Astrocyte (in vitro differentiated cells and primary cell): Measurements from ENCODE around the gene CYTH3. TPM values are rescaled to one million over a fixed set of nuclear protein-coding genes. Genes with fewer than 3 reads are reported as not detected.

ENCODE experiments used
- DNase-seq: peaks from one replicate; pipeline ENCODE4 v3.0.0-alpha.2; 2010; ENCODE audit warnings: low read depth
- FAIRE-seq: peaks from 2 replicates; lab custom pipeline; 2011; peaks lifted over from hg19 to GRCh38; lab: Jason Lieb, UNC
- H2AFZ ChIP-seq: 2 replicates; pipeline ENCODE4 v1.6.0; 2012; ENCODE audit warnings: low read depth, low read length, inconsistent platforms
- H3K27ac ChIP-seq: 2 replicates; pipeline ENCODE4 v1.5.1; 2011; ENCODE audit warnings: low read depth, low read length, inconsistent platforms
- H3K27me3 ChIP-seq: 2 replicates; pipeline ENCODE4 v1.6.0; 2011; ENCODE audit warnings: low read length, inconsistent platforms; ENCODE audit not compliant: insufficient read depth
- H3K36me3 ChIP-seq: 2 replicates; pipeline ENCODE4 v1.5.1; 2011; ENCODE audit warnings: low read length, inconsistent platforms; ENCODE audit not compliant: insufficient read depth
- H3K4me1 ChIP-seq: 2 replicates; pipeline ENCODE4 v1.5.1; 2011; ENCODE audit warnings: low read length, inconsistent platforms; ENCODE audit not compliant: insufficient read depth
- H3K4me2 ChIP-seq: 2 replicates; pipeline ENCODE4 v1.6.0; 2012; ENCODE audit warnings: low read length, inconsistent platforms
- H3K4me3 ChIP-seq: 2 replicates; pipeline ENCODE4 v1.5.1; 2011; ENCODE audit warnings: low read depth, mild to moderate bottlenecking, low read length, inconsistent platforms; ENCODE audit not compliant: insufficient read depth
- H3K79me2 ChIP-seq: 2 replicates; pipeline ENCODE4 v1.6.0; 2012; ENCODE audit warnings: mild to moderate bottlenecking, low read length, inconsistent platforms; ENCODE audit not compliant: insufficient read depth
- H3K9ac ChIP-seq: 2 replicates; pipeline ENCODE4 v1.6.0; 2012; ENCODE audit warnings: mild to moderate bottlenecking, low read length, inconsistent platforms
- H3K9me3 ChIP-seq: 2 replicates; pipeline ENCODE4 v1.5.1; 2012; ENCODE audit warnings: low read depth, mild to moderate bottlenecking, low read length, inconsistent platforms; ENCODE audit not compliant: insufficient read depth
- H4K20me1 ChIP-seq: 2 replicates; pipeline ENCODE4 v1.6.0; 2012; ENCODE audit warnings: low read length, inconsistent platforms; ENCODE audit not compliant: insufficient read depth
- H3K27ac Mint-ChIP-seq: one replicate; pipeline ENCODE4 v1.8.0; 2021; ENCODE audit warnings: mild to moderate bottlenecking, mixed read lengths; ENCODE audit not compliant: unreplicated experiment
- H3K27me3 Mint-ChIP-seq: one replicate; pipeline ENCODE4 v1.8.0; 2021; ENCODE audit warnings: low read depth, mixed read lengths; ENCODE audit not compliant: unreplicated experiment
- H3K36me3 Mint-ChIP-seq: one replicate; pipeline ENCODE4 v1.8.0; 2021; ENCODE audit warnings: low read depth, mixed read lengths; ENCODE audit not compliant: unreplicated experiment
- H3K4me1 Mint-ChIP-seq: one replicate; pipeline ENCODE4 v1.8.0; 2021; ENCODE audit warnings: low read depth, mixed read lengths; ENCODE audit not compliant: unreplicated experiment
- H3K4me3 Mint-ChIP-seq: one replicate; pipeline ENCODE4 v1.8.0; 2021; ENCODE audit warnings: mild to moderate bottlenecking, moderate library complexity, mixed read lengths; ENCODE audit not compliant: unreplicated experiment
- H3K9me3 Mint-ChIP-seq: one replicate; pipeline ENCODE4 v1.8.0; 2021; ENCODE audit warnings: mild to moderate bottlenecking, mixed read lengths; ENCODE audit not compliant: unreplicated experiment
- CTCF ChIP-seq: IDR thresholded peaks from 2 replicates; pipeline ENCODE4 v1.5.1; 2011; ENCODE audit warnings: low read depth, mild to moderate bottlenecking, inconsistent platforms, low read length, moderate library complexity; ENCODE audit not compliant: insufficient read depth
- EZH2 ChIP-seq: IDR thresholded peaks from 2 replicates; pipeline ENCODE4 v1.6.1; 2012; ENCODE audit warnings: mild to moderate bottlenecking, low read length, inconsistent platforms; ENCODE audit not compliant: insufficient read depth
- total RNA-seq: library from RNA; stranded (reverse); gene quantifications from 2 replicates; pipeline ENCODE4 v1.2.1, GENCODE V29; 2021

Gene CYTH3
- total RNA-seq, 1 donor from 2014 or later = 29.3 TPM

DNA sequence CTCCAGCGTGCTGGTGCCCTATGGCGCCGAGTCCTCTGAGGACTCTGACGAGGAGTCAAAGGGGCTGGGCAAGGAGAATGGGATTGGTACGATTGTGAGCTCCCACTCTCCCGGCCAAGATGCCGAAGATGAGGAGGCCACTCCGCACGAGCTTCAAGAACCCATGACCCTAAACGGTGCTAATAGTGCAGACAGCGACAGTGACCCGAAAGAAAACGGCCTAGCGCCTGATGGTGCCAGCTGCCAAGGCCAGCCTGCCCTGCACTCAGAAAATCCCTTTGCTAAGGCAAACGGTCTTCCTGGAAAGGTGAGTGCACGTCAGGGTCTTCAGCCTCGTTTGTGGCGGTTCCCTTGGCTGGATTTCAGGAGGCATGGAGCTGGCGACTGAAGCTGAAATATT lies 122.4 kb downstream of the CYTH3 start:
- FAIRE-seq (no peak), DNase-seq (no peak)
- no peaks in the 10 kb centered on the region for H4K20me1 ChIP-seq
- H3K4me3 ChIP-seq = no peak overlapping the region
- Mint-ChIP-seq H3K27me3 (no peaks in the 10 kb centered on the region), H3K27ac (no peak overlapping the region), H3K36me3 (peaks cover 15% of the 10 kb centered on the region), H3K4me1 (no peaks in the 10 kb centered on the region), H3K9me3 (no peaks in the 10 kb centered on the region), H3K4me3 (no peak overlapping the region)
- H3K27ac ChIP-seq = no peak overlapping the region
- no peaks in the 10 kb centered on the region for H3K4me1 ChIP-seq
- TF ChIP-seq EZH2 (no peak), CTCF (no peak)
- peaks cover 52% of the 10 kb centered on the region for H3K36me3 ChIP-seq
- no peak overlapping the region for H3K4me2 ChIP-seq
- no peaks in the 10 kb centered on the region for H3K27me3 ChIP-seq
- no peaks in the 10 kb centered on the region for H3K79me2 ChIP-seq
- no peaks in the 10 kb centered on the region for H3K9me3 ChIP-seq
- no peak overlapping the region for H2AFZ ChIP-seq
- no peak overlapping the region for H3K9ac ChIP-seq

GRCh38 chr7:6148724-6149360 lies 123.6 kb downstream of the CYTH3 start:
- H3K79me2 ChIP-seq = no peaks in the 10 kb centered on the region
- H3K9me3 ChIP-seq = no peaks in the 10 kb centered on the region
- no peaks in the 10 kb centered on the region for H3K9me3 Mint-ChIP-seq
- no peak overlapping the region for H3K27ac Mint-ChIP-seq
- no peaks in the 10 kb centered on the region for H3K4me1 ChIP-seq
- H3K36me3 Mint-ChIP-seq = peaks cover 13% of the 10 kb centered on the region
- no peaks in the 10 kb centered on the region for H3K27me3 Mint-ChIP-seq
- no peak overlapping the region for H3K4me3 Mint-ChIP-seq
- no peak overlapping the region for H3K27ac ChIP-seq
- DNase-seq (no peak), FAIRE-seq (no peak)
- H3K9ac ChIP-seq = no peak overlapping the region
- no peaks in the 10 kb centered on the region for H4K20me1 ChIP-seq
- no peaks in the 10 kb centered on the region for H3K4me1 Mint-ChIP-seq
- H2AFZ ChIP-seq = no peak overlapping the region
- TF ChIP-seq EZH2 = no peak
- no peak for TF ChIP-seq CTCF
- H3K4me2 ChIP-seq = no peak overlapping the region
- H3K36me3 ChIP-seq = peaks cover 55% of the 10 kb centered on the region
- H3K27me3 ChIP-seq = no peaks in the 10 kb centered on the region
- no peak overlapping the region for H3K4me3 ChIP-seq

DNA sequence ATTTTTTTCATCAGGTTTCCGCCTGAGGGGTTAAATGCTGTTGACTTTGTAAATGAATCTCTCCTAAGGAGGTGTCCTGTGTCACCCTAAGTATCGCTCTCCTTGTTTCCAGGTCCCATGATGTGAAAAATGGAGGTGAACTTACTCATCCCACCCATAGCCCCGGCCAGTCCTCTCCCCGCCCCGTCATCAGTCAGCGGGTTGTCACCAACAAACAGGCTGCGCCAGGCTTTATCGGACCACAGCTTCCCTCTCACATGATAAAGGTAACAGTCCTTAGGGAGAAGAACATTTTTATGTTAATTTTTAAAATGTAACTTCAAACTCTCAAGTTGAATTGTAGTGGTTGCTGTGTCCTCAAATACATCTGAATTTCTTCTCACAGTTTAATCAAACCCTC lies 124.8 kb downstream of the CYTH3 start:
- no peaks in the 10 kb centered on the region for H3K9me3 Mint-ChIP-seq
- Histone ChIP-seq H3K27me3 (no peaks in the 10 kb centered on the region), H3K9me3 (no peaks in the 10 kb centered on the region), H3K4me1 (no peaks in the 10 kb centered on the region), H3K27ac (no peak overlapping the region), H3K4me3 (no peak overlapping the region), H3K4me2 (no peak overlapping the region), H3K79me2 (no peaks in the 10 kb centered on the region), H3K36me3 (peaks cover 61% of the 10 kb centered on the region), H3K9ac (no peak overlapping the region), H2AFZ (no peak overlapping the region), H4K20me1 (no peaks in the 10 kb centered on the region)
- H3K27me3 Mint-ChIP-seq = no peaks in the 10 kb centered on the region
- no peak overlapping the region for H3K4me3 Mint-ChIP-seq
- no peak overlapping the region for H3K27ac Mint-ChIP-seq
- FAIRE-seq = no peak
- TF ChIP-seq EZH2 (no peak), CTCF (no peak)
- DNase-seq = no peak
- H3K4me1 Mint-ChIP-seq = no peaks in the 10 kb centered on the region
- peaks cover 15% of the 10 kb centered on the region for H3K36me3 Mint-ChIP-seq
